GM19351 (cell line): ENCODE results near the gene DDIT4L.
"Not testable (repeated sequence)": the region's sequence is repeated elsewhere in the genome, so short reads cannot be mapped to it uniquely, and the experiment has no call there.

Experiments used
- ATAC-seq: cut with Tn5 transposase; IDR thresholded peaks from one replicate; pipeline ENCODE4 v1.9.1; 2021; ENCODE audit warnings: mild to moderate bottlenecking, moderate library complexity; ENCODE audit not compliant: unreplicated experiment

DDIT4L gene

GRCh38 chr4:100166297-100167039 is 23.8 kb downstream of the DDIT4L start:
- ATAC-seq: no peak

GRCh38 chr4:100165809-100166208 is 24.5 kb downstream of the DDIT4L start:
- ATAC-seq: peak; percentile 62

GRCh38 chr4:100164808-100165760 is 25.2 kb downstream of the DDIT4L start:
- peak; percentile 10 for ATAC-seq

- peak; percentile 56 for ATAC-seq
Observed at GRCh38 chr4:100162027-100162685, 28.1 kb downstream of the DDIT4L start.

GRCh38 chr4:100149190-100149589 is 41.1 kb downstream of the DDIT4L start:
- ATAC-seq: no peak

- ATAC-seq: no peak
Observed at GRCh38 chr4:100147684-100148083, 42.6 kb downstream of the DDIT4L start.

GRCh38 chr4:100147198-100147597 is 43.1 kb downstream of the DDIT4L start:
- peak; percentile 47 for ATAC-seq

GRCh38 chr4:100146756-100147155 is 43.5 kb downstream of the DDIT4L start:
- ATAC-seq: no peak

- ATAC-seq: not testable (repeated sequence)
Observed at GRCh38 chr4:100137320-100137719, 52.9 kb downstream of the DDIT4L start.
